ENCODE data around the gene BCAP31. TPM values are rescaled to one million over a fixed set of nuclear protein-coding genes. Genes with fewer than 3 reads are reported as not detected.

Gene BCAP31
- total RNA-seq, 1 donor from 2014 or later, result 206 TPM

GRCh38 chrX:153662266-153662665 is 61.9 kb downstream of the BCAP31 start:
- DNase-seq (ENCODE audit: extremely low read depth, low read depth, low spot score), result no peak

GRCh38 chrX:153659268-153659667 is 64.9 kb downstream of the BCAP31 start:
- DNase-seq (ENCODE audit: extremely low read depth, low read depth, low spot score), result no peak

GRCh38 chrX:153657161-153657560 is 67.0 kb downstream of the BCAP31 start:
- DNase-seq (ENCODE audit: extremely low read depth, low read depth, low spot score), result no peak

DNA sequence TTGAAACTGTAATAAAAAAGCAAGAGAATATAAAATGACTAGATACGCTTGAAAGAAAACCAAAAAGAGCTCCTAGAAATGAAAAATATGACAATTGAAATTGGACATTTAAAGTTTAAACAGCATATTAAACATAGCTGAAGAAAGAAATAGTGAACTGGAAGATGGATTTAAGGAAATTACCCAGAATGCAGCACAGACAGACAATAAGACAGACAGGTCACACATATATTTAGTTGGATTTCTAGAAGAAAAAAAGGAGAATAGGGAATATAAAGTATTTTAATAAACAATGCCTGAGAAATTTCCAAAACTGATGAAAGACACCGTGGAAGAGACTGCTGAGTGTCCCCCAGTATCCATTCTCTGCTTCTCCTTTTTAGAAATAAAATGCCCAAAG is 70.6 kb downstream of the BCAP31 start:
- no peak for DNase-seq (ENCODE audit: extremely low read depth, low read depth, low spot score)

GRCh38 chrX:153651540-153652079 is 72.6 kb downstream of the BCAP31 start:
- no peak for DNase-seq (ENCODE audit: extremely low read depth, low read depth, low spot score)

GRCh38 chrX:153650959-153651358 is 73.2 kb downstream of the BCAP31 start:
- no peak for DNase-seq (ENCODE audit: extremely low read depth, low read depth, low spot score)

Other genes starting within 250 kb of the BCAP31 start
- 5.9 and 166 TPM in 2 replicates for gene BGN, start 229.4 kb downstream of the BCAP31 start, total RNA-seq
- gene ATP2B3, start 206.7 kb downstream of the BCAP31 start, total RNA-seq, result not detected in 2 replicates
- gene CCNQ, start 125.2 kb downstream of the BCAP31 start, total RNA-seq, result 34.1 and 35.2 TPM in 2 replicates
- gene DUSP9, start 77.2 kb downstream of the BCAP31 start, total RNA-seq, result 0.76 TPM in 1 of 2 replicates, not detected in the other
- not detected in 2 replicates for gene PNCK, start 50.6 kb downstream of the BCAP31 start, total RNA-seq
- gene SLC6A8, start 36.5 kb downstream of the BCAP31 start, total RNA-seq, result 17.3 and 18.7 TPM in 2 replicates
- gene ABCD1, start 469 bp upstream of the BCAP31 start, total RNA-seq, result 13.8 and 20.9 TPM in 2 replicates
- 25.6 and 37.6 TPM in 2 replicates for gene PLXNB3, start 39.9 kb upstream of the BCAP31 start, total RNA-seq
- 0.34 TPM in 1 of 2 replicates, not detected in the other for gene SRPK3, start 56.7 kb upstream of the BCAP31 start, total RNA-seq
- 94.4 and 102 TPM in 2 replicates for gene IDH3G, start 70.0 kb upstream of the BCAP31 start, total RNA-seq
- 212 and 286 TPM in 2 replicates for gene SSR4, start 70.3 kb upstream of the BCAP31 start, total RNA-seq
- gene PDZD4, start 106.2 kb upstream of the BCAP31 start, total RNA-seq, result 0.10 and 0.12 TPM in 2 replicates
- gene L1CAM, start 161.8 kb upstream of the BCAP31 start, total RNA-seq, result 1.6 and 17.1 TPM in 2 replicates
- not detected in 2 replicates for gene AVPR2, start 180.3 kb upstream of the BCAP31 start, total RNA-seq
- gene ARHGAP4, start 201.9 kb upstream of the BCAP31 start, total RNA-seq, result 2.9 and 24.2 TPM in 2 replicates
- gene NAA10, start 210.7 kb upstream of the BCAP31 start, total RNA-seq, result 144 and 194 TPM in 2 replicates
- 19.0 and 23.7 TPM in 2 replicates for gene RENBP, start 220.3 kb upstream of the BCAP31 start, total RNA-seq
- 54.4 and 91.0 TPM in 2 replicates for gene HCFC1, start 247.4 kb upstream of the BCAP31 start, total RNA-seq
- gene TMEM187, start 248.4 kb upstream of the BCAP31 start, total RNA-seq, result 3.3 and 6.7 TPM in 2 replicates